Upper lobe of left lung (tissue), 6 donors: ENCODE results near the gene LMNTD2. TPM values are rescaled to one million over a fixed set of nuclear protein-coding genes. Genes with fewer than 3 reads are reported as not detected.
A peak's percentile ranks its signal among the peaks of the same experiment; 100 is the strongest.

ENCODE experiments used
- ATAC-seq, 2 donors: fragments of 200-7000 bp; cut with Tn5 transposase; one replicate each; pipeline ENCODE4 v1.9.1; 2022; ENCODE audit warnings: mild to moderate bottlenecking in 2 of 2, moderate library complexity in 2 of 2; ENCODE audit not compliant: low FRiP score in 2 of 2
- DNase-seq, 2 donors: peaks; one replicate each; pipeline ENCODE4 v3.0.0-alpha.2; 2019 to 2020
- H3K27ac ChIP-seq, 4 donors: fragments of 200-600 bp; sonication (generic); one replicate each; pipeline ENCODE4 v1.5.1; 2016 to 2019
- H3K27me3 ChIP-seq, 4 donors: fragments of 200-600 bp; sonication (generic); one replicate each; pipeline ENCODE4 v1.5.1; 2017 to 2019
- H3K36me3 ChIP-seq, 4 donors: fragments of 200-600 bp; sonication (generic); one replicate each; pipeline ENCODE4 v1.5.1; 2016 to 2019
- H3K4me1 ChIP-seq, 4 donors: fragments of 200-600 bp; sonication (generic); one replicate each; pipeline ENCODE4 v1.5.1; 2018 to 2019
- H3K4me3 ChIP-seq, 4 donors: fragments of 200-600 bp; sonication (generic); one replicate each; pipeline ENCODE4 v1.5.1; 2017 to 2019; ENCODE audit warnings: mild to moderate bottlenecking in 2 of 4, moderate library complexity in 1 of 4
- H3K9me3 ChIP-seq, 4 donors: fragments of 200-600 bp; sonication (generic); one replicate each; pipeline ENCODE4 v1.5.1; 2018 to 2019
- CTCF ChIP-seq, 6 experiments: fragments of 450-650 bp in 4 of 6; fragments of 200-600 bp in 2 of 6; sonication (generic) in 2 of 6; IDR thresholded peaks; one replicate each; pipeline ENCODE4 v1.5.1; 2016 to 2019; ENCODE audit warnings: antibody characterized with exemption in 6 of 6
- EP300 ChIP-seq, 4 donors: sonication (generic); formaldehyde crosslinking; IDR thresholded peaks; one replicate each; pipeline ENCODE4 v1.5.1; 2017; ENCODE audit warnings: antibody characterized with exemption in 4 of 4, control low read depth in 2 of 4
- POLR2A ChIP-seq, 4 donors: fragments of 450-650 bp; IDR thresholded peaks; one replicate each; pipeline ENCODE4 v1.5.1; 2016 to 2017; ENCODE audit warnings: antibody characterized with exemption in 4 of 4, mild to moderate bottlenecking in 2 of 4
- POLR2AphosphoS5 ChIP-seq, 2 donors: sonication (generic); formaldehyde crosslinking; IDR thresholded peaks; one replicate each; pipeline ENCODE4 v1.5.1; 2017; ENCODE audit warnings: antibody characterized with exemption in 2 of 2
- WGBS, 2 donors: methylation state at CpG; one replicate each; pipeline ENCODE4 v1.1.5; 2017 to 2018; 5-methylcytosine and 5-hydroxymethylcytosine counted together
- total RNA-seq, 6 donors: library from RNA; depleted of rRNA in 4 of 6; stranded (reverse); fragments of >200 nt in 4 of 6; gene quantifications; one replicate each; pipeline versions ENCODE4 v1.1.0 to v1.2.1, GENCODE V29; 2016 to 2021
- donor health status: DM: no; HTN: no; CAD: no; lungs with moderate emphysema.
- donor health status: DM: no; HTN: yes; CAD: no; lungs with severe emphysema.

LMNTD2 gene
- total RNA-seq, 6 donors from 2014 or later = 4.6 to 32.5 (median 6.7) TPM

GRCh38 chr11:559712-560304 lies 730 bp downstream of the LMNTD2 start:
- H3K9me3 ChIP-seq = no peaks in the 10 kb centered on the region
- 70 to 77% methylated on average over 16 to 18 of the region's 18 CpGs for WGBS, 2 donors
- peaks cover 0 to 14% (median 0%) of the 10 kb centered on the region in 4 donors for H3K36me3 ChIP-seq
- H3K4me3 ChIP-seq = peak overlapping the region; percentile 71 to 100 (median 95)
- ATAC-seq (no peak), DNase-seq (peak; percentile 59 to 64)
- peaks cover 1 to 15% (median 11%) of the 10 kb centered on the region in 4 donors for H3K27me3 ChIP-seq
- TF ChIP-seq POLR2AphosphoS5 (IDR thresholded peaks at IDR 0.05) = no peak
- no peak for TF ChIP-seq EP300 (IDR thresholded peaks at IDR 0.05)
- TF ChIP-seq POLR2A (IDR thresholded peaks at IDR 0.05) = no peak
- TF ChIP-seq CTCF (IDR thresholded peaks at IDR 0.05) = no peak
- H3K27ac ChIP-seq = peak overlapping the region; percentile 86 to 92 (median 90)
- H3K4me1 ChIP-seq = peaks cover 33 to 64% (median 50%) of the 10 kb centered on the region in 4 donors

GRCh38 chr11:559020-559620 lies 1.4 kb downstream of the LMNTD2 start:
- Histone ChIP-seq H3K36me3 (peaks cover 0 to 14% (median 0%) of the 10 kb centered on the region in 4 donors), H3K27ac (peak overlapping the region in 2 of 4 donors; percentile 92)
- no peak for ATAC-seq

GRCh38 chr11:558503-558902 lies 2.0 kb downstream of the LMNTD2 start:
- no peak overlapping the region for H3K27ac ChIP-seq
- 80 to 88% methylated on average over 7 to 11 of the region's 20 CpGs for WGBS, 2 donors
- no peaks in the 10 kb centered on the region for H3K9me3 ChIP-seq
- no peak for TF ChIP-seq POLR2AphosphoS5 (IDR thresholded peaks at IDR 0.05)
- TF ChIP-seq EP300 (IDR thresholded peaks at IDR 0.05) = no peak
- no peak for TF ChIP-seq CTCF (IDR thresholded peaks at IDR 0.05)
- TF ChIP-seq POLR2A (IDR thresholded peaks at IDR 0.05) = no peak
- peaks cover 1 to 22% (median 12%) of the 10 kb centered on the region in 4 donors for H3K27me3 ChIP-seq
- H3K4me3 ChIP-seq = no peak overlapping the region
- peaks cover 35 to 63% (median 55%) of the 10 kb centered on the region in 4 donors for H3K4me1 ChIP-seq
- ATAC-seq (no peak), DNase-seq (peak in 1 of 2 donors; percentile 82)
- H3K36me3 ChIP-seq = peaks cover 0 to 8% (median 0%) of the 10 kb centered on the region in 4 donors

More at GRCh38 chr11:559020-559620, 1.4 kb downstream of the LMNTD2 start:
- no peaks in the 10 kb centered on the region for H3K9me3 ChIP-seq
- H3K27me3 ChIP-seq = peaks cover 1 to 21% (median 12%) of the 10 kb centered on the region in 4 donors
- H3K4me1 ChIP-seq = peaks cover 37 to 67% (median 56%) of the 10 kb centered on the region in 4 donors
- no peak for DNase-seq
- no peak for TF ChIP-seq CTCF (IDR thresholded peaks at IDR 0.05)
- TF ChIP-seq POLR2AphosphoS5 (IDR thresholded peaks at IDR 0.05) = no peak
- TF ChIP-seq EP300 (IDR thresholded peaks at IDR 0.05) = no peak
- TF ChIP-seq POLR2A (IDR thresholded peaks at IDR 0.05) = no peak
- 92 to 98% methylated on average over 5 to 14 of the region's 15 CpGs for WGBS, 2 donors
- H3K4me3 ChIP-seq = no peak overlapping the region

- peaks cover 1 to 22% (median 12%) of the 10 kb centered on the region in 4 donors for H3K27me3 ChIP-seq
- H3K4me3 ChIP-seq = no peak overlapping the region
- ATAC-seq = no peak
- peaks cover 33 to 54% (median 47%) of the 10 kb centered on the region in 4 donors for H3K4me1 ChIP-seq
- TF ChIP-seq POLR2A (IDR thresholded peaks at IDR 0.05) = no peak
- TF ChIP-seq CTCF (IDR thresholded peaks at IDR 0.05) = no peak
- TF ChIP-seq POLR2AphosphoS5 (IDR thresholded peaks at IDR 0.05) = no peak
- no peak for TF ChIP-seq EP300 (IDR thresholded peaks at IDR 0.05)
- H3K9me3 ChIP-seq = no peaks in the 10 kb centered on the region
- WGBS, 2 donors = 90 to 100% methylated on average over 5 to 16 of the region's 24 CpGs
- H3K36me3 ChIP-seq = no peaks in the 10 kb centered on the region
- no peak overlapping the region for H3K27ac ChIP-seq
- DNase-seq = peak in 1 of 2 donors; percentile 82
Observed at GRCh38 chr11:557328-558132, 3.0 kb downstream of the LMNTD2 start.
